Anterior cingulate cortex (tissue), 58 donors: ENCODE data around the gene OR2AE1.
A peak's percentile ranks its signal among the peaks of the same experiment; 100 is the strongest.
"Not testable (repeated sequence)": the region's sequence is repeated elsewhere in the genome, so short reads cannot be mapped to it uniquely, and the experiment has no call there.

Experiments
- DNase-seq, 58 donors: peaks; one replicate each; lab custom pipeline; 2025; lab: John Stamatoyannopoulos, UW

The OR2AE1 gene

GRCh38 chr7:99876933-99877332 is at the start of gene OR2AE1:
OR2AE1 (minus strand) TSS chr7:99877033; CDS start chr7:99877033, 0 bp downstream.
- DNase-seq, result no peak

GRCh38 chr7:99926321-99926720 is 49.5 kb upstream of the OR2AE1 start:
- DNase-seq, result no peak

DNA sequence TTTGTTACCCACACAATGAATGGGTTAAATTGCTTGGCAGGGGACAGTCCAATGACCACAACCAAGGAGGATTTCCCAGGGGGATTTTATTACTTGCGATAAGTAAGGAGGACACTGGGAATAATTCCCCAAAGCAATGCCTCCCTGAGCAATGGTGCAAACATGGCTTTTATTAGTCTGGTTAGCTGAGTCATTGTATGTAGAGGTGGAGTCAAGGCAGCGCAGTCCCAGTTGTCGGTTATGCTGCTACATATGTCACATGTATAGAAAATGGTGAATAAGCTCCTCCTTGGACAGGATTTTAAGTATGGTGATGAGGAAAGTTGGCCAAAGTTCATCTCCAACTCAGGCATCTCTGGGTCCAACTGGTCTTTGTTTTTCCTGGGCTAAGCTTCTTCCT is 46.4 kb upstream of the OR2AE1 start:
- no peak for DNase-seq

GRCh38 chr7:99920149-99920548 is 43.3 kb upstream of the OR2AE1 start:
- no peak for DNase-seq

- no peak for DNase-seq
These were observed 42.9 kb upstream of the OR2AE1 start for GRCh38 chr7:99919814-99920112.

- DNase-seq, result peak; percentile 50 to 96 (median 88)
These were observed 42.4 kb upstream of the OR2AE1 start, which contains the start of gene TRIM4 for GRCh38 chr7:99918959-99919813. TRIM4 (minus strand) TSS chr7:99919530; CDS start chr7:99919401, 129 bp downstream.

- no peak for DNase-seq
These were observed 34.1 kb upstream of the OR2AE1 start for GRCh38 chr7:99910976-99911375.

GRCh38 chr7:99901581-99901980 is 24.7 kb upstream of the OR2AE1 start:
- DNase-seq, result no peak

DNA sequence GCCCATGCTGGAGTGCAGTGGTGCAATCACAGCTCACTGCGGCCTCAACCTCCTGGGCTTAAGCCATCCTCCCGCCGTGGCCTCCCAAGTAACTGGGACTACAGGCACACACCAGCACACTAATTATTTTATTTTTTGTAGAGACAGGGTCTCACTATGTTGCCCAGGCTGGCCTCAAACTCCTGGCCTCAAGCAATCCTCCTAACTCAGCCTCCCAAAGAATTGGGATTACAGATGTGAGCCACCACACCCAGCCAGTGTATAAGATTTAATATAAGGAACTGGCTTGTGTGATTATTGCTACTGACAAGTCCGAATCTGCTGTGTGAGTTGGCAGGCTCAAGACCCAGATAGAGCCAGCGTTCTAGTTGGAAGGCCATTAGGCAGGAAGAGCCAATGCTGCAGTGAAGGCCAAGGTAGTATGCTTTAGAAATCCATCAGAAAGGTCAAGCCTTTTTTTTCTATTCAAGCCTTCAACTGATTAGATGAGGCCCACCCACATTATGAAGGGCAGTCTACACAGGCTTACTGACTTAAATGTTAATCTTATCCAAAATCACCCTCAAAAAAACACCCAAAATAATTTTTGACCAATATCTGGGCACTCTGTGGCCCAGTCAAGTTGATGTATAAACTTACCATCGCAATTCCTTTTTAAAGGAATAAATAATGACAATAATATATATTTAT is 23.1 kb upstream of the OR2AE1 start:
- DNase-seq, result no peak

DNA sequence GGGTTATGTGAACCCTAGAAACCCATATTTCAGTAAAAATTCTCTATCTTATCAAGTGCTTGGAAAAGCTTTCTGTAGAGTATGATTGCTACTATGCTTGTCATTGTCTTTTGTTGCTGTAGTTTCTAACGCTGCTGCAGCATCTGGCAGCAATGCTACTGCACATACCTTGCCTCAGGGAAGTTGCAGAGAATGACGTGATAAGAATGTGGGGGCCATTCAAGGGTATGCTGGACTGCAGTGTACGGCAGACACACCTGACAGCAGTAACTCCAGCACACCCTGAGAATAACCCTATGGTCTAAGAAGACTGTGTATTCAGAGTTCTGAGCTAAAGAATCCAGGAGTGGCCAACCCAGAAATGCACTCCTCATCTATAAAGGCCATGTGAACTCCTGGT is 22.0 kb upstream of the OR2AE1 start:
- no peak for DNase-seq

GRCh38 chr7:99898023-99898357 is 21.2 kb upstream of the OR2AE1 start:
- no peak for DNase-seq

DNA sequence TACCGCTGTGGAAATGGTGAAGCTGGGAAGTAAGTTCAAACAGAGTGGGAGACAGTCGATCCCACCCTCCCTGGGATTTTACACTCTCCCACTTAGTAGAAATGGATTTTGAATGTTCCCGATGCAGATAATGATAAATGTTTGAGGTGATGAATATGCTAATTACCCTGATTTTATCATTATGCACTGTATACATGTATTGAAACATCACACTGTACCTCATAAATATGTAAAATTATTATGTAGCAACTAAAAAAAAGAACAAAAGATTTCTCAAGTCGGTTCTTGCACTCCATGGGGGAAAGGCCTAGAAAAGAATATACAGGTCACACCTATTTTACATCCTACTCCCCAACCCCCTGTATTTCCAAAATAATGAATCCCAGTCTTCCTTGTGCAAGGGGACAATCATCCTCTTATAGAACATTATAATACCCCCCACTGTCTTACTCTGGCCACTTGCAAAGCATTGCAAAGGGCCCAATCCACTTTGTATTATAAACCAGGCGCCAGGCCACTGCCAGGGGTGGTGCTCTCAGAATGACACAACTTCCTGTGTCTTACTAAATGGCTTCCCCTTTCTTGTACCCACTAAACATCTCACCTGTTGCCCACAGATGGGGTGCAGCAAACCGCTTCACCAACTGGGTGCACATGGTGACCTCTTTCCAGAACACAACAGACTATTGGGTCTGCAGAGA is 20.6 kb upstream of the OR2AE1 start:
- DNase-seq, result no peak

GRCh38 chr7:99894738-99895137 is 17.9 kb upstream of the OR2AE1 start:
- DNase-seq, result no peak

GRCh38 chr7:99893280-99893679 is 16.4 kb upstream of the OR2AE1 start:
- no peak for DNase-seq

- not testable (repeated sequence) for DNase-seq
These were observed 13.5 kb upstream of the OR2AE1 start for GRCh38 chr7:99890348-99890747.

DNA sequence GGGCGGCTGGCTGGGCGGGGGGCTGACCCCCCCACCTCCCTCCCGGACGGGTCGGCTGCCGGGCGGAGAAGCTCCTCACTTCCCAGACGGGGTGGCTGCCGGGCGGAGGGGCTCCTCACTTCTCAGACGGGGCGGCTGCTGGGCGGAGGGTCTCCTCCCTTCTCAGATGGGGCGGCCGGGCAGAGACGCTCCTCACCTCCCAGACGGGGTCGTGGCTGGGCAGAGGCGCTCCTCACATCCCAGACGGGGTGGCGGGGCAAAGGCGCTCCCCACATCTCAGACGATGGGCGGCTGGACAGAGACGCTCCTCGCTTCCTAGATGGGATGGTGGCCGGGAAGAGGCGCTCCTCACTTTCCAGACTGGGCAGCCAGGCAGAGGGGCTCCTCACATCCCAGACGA is 11.5 kb upstream of the OR2AE1 start:
- not testable (repeated sequence) for DNase-seq

DNA sequence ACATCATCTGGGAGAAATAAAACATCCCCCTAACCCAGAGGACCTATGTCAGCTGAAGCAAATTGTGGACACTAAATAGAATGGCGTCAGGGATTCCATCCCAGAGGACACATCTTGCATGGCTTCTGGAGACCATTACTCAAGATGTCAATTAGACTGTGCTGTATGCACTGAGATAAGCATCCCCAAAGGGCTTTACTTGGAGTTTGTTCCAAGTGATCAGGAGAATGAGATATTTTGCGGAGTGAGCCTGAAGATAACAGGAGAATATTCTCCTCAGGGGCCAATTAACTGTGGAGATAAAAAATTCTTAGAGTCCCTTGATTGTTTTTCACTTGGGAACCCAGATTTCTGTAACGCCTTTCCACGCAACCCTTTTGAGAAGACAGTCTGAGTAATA is 4.5 kb upstream of the OR2AE1 start:
- no peak for DNase-seq

- no peak for DNase-seq
These were observed 342 bp downstream of the OR2AE1 start for GRCh38 chr7:99876491-99876890.

- no peak for DNase-seq
These were observed 8.6 kb downstream of the OR2AE1 start for GRCh38 chr7:99868246-99868645.

DNA sequence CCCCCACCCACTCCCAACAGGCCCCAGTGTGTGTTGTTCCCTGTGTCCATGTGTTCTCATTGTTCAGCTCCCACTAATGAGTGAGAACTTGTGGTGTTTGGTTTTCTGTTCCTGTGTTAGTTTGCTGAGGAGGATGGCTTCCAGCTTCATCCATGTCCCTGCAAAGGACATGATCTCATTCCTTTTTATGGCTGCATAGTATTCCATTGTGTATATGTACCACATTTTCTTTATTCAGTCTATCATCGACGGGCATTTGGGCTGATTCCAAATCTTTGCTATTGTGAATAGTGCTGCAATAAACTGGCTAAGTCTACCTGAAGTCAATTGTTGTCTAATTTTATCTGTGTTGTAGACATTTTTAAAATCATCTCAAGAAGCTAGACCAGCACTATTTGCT is 9.4 kb downstream of the OR2AE1 start:
- DNase-seq, result not testable (repeated sequence)

GRCh38 chr7:99863847-99864440 is 12.9 kb downstream of the OR2AE1 start:
- DNase-seq, result no peak
